GM12872 (cell line): ENCODE results near the gene MUC5AC.

Experiments used
- TF ChIP-seq, protein P1 (sequence below): IDR thresholded peaks from 3 replicates; pipeline ENCODE4 v1.5.1; 2011; ENCODE audit warnings: low read depth, mild to moderate bottlenecking, low read length, moderate library complexity; ENCODE audit not compliant: insufficient read depth

Gene MUC5AC

GRCh38 chr11:1171985-1172728 lies 14.4 kb downstream of the MUC5AC start:
- TF ChIP-seq, protein P1, sequence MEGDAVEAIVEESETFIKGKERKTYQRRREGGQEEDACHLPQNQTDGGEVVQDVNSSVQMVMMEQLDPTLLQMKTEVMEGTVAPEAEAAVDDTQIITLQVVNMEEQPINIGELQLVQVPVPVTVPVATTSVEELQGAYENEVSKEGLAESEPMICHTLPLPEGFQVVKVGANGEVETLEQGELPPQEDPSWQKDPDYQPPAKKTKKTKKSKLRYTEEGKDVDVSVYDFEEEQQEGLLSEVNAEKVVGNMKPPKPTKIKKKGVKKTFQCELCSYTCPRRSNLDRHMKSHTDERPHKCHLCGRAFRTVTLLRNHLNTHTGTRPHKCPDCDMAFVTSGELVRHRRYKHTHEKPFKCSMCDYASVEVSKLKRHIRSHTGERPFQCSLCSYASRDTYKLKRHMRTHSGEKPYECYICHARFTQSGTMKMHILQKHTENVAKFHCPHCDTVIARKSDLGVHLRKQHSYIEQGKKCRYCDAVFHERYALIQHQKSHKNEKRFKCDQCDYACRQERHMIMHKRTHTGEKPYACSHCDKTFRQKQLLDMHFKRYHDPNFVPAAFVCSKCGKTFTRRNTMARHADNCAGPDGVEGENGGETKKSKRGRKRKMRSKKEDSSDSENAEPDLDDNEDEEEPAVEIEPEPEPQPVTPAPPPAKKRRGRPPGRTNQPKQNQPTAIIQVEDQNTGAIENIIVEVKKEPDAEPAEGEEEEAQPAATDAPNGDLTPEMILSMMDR: no peak

GRCh38 chr11:1172729-1173117 lies 15.0 kb downstream of the MUC5AC start:
- TF ChIP-seq, protein P1: no peak

DNA sequence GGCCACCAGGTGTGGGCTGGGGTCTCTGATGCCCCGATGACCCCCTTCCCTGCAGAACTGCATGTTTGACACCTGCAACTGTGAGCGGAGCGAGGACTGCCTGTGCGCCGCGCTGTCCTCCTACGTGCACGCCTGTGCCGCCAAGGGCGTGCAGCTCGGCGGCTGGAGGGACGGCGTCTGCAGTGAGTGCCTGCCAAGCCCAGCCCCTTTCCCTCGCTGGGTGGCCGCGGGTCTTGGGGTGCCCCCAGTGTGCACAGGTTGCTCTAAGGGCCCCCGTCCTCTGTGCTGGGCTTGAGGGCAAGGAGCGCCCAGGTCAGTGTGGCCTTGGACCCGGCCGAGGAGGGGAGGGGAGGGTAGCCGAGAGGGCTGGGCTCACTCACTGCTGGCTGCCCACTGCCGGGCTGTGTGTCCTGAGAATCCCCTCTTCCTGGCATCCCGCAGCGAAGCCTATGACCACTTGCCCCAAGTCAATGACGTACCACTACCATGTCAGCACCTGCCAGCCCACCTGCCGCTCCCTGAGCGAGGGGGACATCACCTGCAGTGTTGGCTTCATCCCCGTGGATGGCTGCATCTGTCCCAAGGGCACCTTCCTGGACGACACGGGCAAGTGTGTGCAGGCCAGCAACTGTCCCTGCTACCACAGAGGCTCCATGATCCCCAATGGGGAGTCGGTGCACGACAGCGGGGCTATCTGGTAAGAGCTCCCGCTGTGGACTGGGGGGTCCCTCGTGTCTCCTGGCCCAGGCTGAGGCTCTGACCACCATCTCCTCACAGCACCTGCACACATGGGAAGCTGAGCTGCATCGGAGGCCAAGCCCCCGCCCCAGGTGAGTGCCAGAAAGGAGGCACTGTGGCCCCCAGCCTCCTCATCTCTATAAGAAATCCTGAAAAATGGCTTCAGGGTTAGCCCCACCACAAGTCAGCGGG lies 17.0 kb downstream of the MUC5AC start:
- TF ChIP-seq, protein P1: no peak

GRCh38 chr11:1175461-1176223 lies 17.9 kb downstream of the MUC5AC start:
- TF ChIP-seq, protein P1: no peak

- TF ChIP-seq, protein P1: no peak
Measured at GRCh38 chr11:1176224-1177019, 18.7 kb downstream of the MUC5AC start.

- TF ChIP-seq, protein P1: no peak
Measured at GRCh38 chr11:1177020-1177770, 19.4 kb downstream of the MUC5AC start.
